GM12878 (cell line): Measurements from ENCODE around the gene NEK10. TPM values are rescaled to one million over a fixed set of nuclear protein-coding genes. Genes with fewer than 3 reads are reported as not detected.

ENCODE experiments used
- ATAC-seq: fragments of 200-7000 bp; cut with Tn5 transposase; 3 replicates; pipeline ENCODE4 v1.9.1; 2020; ENCODE audit warnings: mild to moderate bottlenecking, moderate library complexity
- BruUV-seq: library from RNA; stranded (reverse); fragments of 400-500 nt; replicated peaks from 2 replicates; lab custom pipeline; 2021; lab: Mats Ljungman, UMichigan
- CTCF ChIA-PET: fragments of 300-600 bp; sonication (Branson Sonifier 250); formaldehyde crosslinking; extraction: SDS; loops from one replicate; lab custom pipeline; 2021; ENCODE audit warnings: inconsistent platforms; lab: Yijun Ruan, JAX
- POLR2A ChIA-PET: fragments of 350-600 bp; formaldehyde crosslinking; extraction: SDS; loops from one replicate; lab custom pipeline; 2021; ENCODE audit warnings: inconsistent platforms; lab: Charles Lee
- RAD21 ChIA-PET: fragments of 300-600 bp; sonication (Branson Sonifier 250); formaldehyde crosslinking; loops from one replicate; lab custom pipeline; 2023; ENCODE audit warnings: antibody characterized with exemption; ENCODE audit not compliant: unreplicated experiment; lab: Charles Lee
- SMC1A ChIA-PET: fragments of 300-600 bp; sonication (Branson Sonifier 250); formaldehyde crosslinking; loops from one replicate; lab custom pipeline; 2023; ENCODE audit not compliant: unreplicated experiment, uncharacterized antibody; lab: Charles Lee
- DNase-seq: peaks from one replicate; pipeline ENCODE4 v3.0.0-alpha.2; 2011; ENCODE audit warnings: low read depth, low spot score
- FAIRE-seq: peaks from 3 replicates; lab custom pipeline; 2011; peaks lifted over from hg19 to GRCh38; lab: Jason Lieb, UNC
- H2AFZ ChIP-seq: 2 replicates; pipeline ENCODE4 v1.6.0; 2011; ENCODE audit warnings: low read depth, low read length, control low read depth; ENCODE audit not compliant: control insufficient read depth
- H3K27ac ChIP-seq: 2 replicates; pipeline ENCODE4 v1.5.1; 2011; ENCODE audit warnings: control low read depth; ENCODE audit not compliant: control insufficient read depth, insufficient read depth
- H3K27me3 ChIP-seq, 2 experiments: replicated peaks in 1 of 2; 2 replicates each; pipeline versions ENCODE4 v1.6.0 to v1.6.1; 2011; ENCODE audit warnings: low read length in 1 of 2; ENCODE audit not compliant: control insufficient read depth in 2 of 2, insufficient read depth in 2 of 2
- H3K36me3 ChIP-seq, 2 experiments: 2 replicates each; pipeline ENCODE4 v1.5.1; 2011; ENCODE audit warnings: low read length in 1 of 2; ENCODE audit not compliant: control insufficient read depth in 2 of 2, insufficient read depth in 2 of 2
- H3K4me1 ChIP-seq: 2 replicates; pipeline ENCODE4 v1.6.1; 2011; ENCODE audit warnings: mild to moderate bottlenecking, low read length, moderate library complexity, mixed read lengths; ENCODE audit not compliant: control insufficient read depth, insufficient read depth
- H3K4me2 ChIP-seq: 2 replicates; pipeline ENCODE4 v1.6.0; 2011; ENCODE audit warnings: control low read depth; ENCODE audit not compliant: control insufficient read depth, insufficient read depth
- H3K4me3 ChIP-seq: fragments of 200-600 bp; sonication (generic); 2 replicates; pipeline ENCODE4 v1.5.1; 2016
- H3K79me2 ChIP-seq: 2 replicates; pipeline ENCODE4 v1.6.0; 2011; ENCODE audit warnings: low read length; ENCODE audit not compliant: control insufficient read depth, insufficient read depth
- H3K9ac ChIP-seq: 2 replicates; pipeline ENCODE4 v1.8.0; 2011; ENCODE audit warnings: low read length, control low read depth, mixed read lengths; ENCODE audit not compliant: control insufficient read depth, insufficient read depth
- H3K9me3 ChIP-seq: replicated peaks from 3 replicates; pipeline ENCODE4 v1.5.1; 2011; ENCODE audit warnings: mild to moderate bottlenecking, low read length; ENCODE audit not compliant: control insufficient read depth, insufficient read depth
- H4K20me1 ChIP-seq: 2 replicates; pipeline ENCODE4 v1.6.0; 2011; ENCODE audit not compliant: control insufficient read depth, insufficient read depth
- BHLHE40 ChIP-seq, 2 experiments: fragments of 450-650 bp in 1 of 2; IDR thresholded peaks; 2 replicates each; pipeline ENCODE4 v1.6.1; 2011 to 2017; ENCODE audit warnings: low read depth in 2 of 2, borderline replicate concordance in 1 of 2, improper control_type of control experiment in 1 of 2, low read length in 1 of 2, mild to moderate bottlenecking in 1 of 2
- CHD4 ChIP-seq: fragments of 200-600 bp; sonication (generic); IDR thresholded peaks from 2 replicates; pipeline ENCODE4 v1.6.1; 2016; ENCODE audit warnings: mild to moderate bottlenecking
- HCFC1 ChIP-seq: fragments of 150-350 bp; IDR thresholded peaks from 2 replicates; pipeline ENCODE4 v1.6.1; 2014; ENCODE audit warnings: low read length
- POLR2AphosphoS2 ChIP-seq: IDR thresholded peaks from 2 replicates; pipeline ENCODE4 v1.6.1; 2011; ENCODE audit warnings: low read depth, mild to moderate bottlenecking, low read length, improper control_type of control experiment, moderate library complexity
- TBL1XR1 ChIP-seq: IDR thresholded peaks from 2 replicates; pipeline ENCODE4 v1.6.1; 2012; ENCODE audit warnings: low read depth, low read length, improper control_type of control experiment
- WGBS: methylation state at CpG from one replicate; pipeline ENCODE4 v1.1.6; 2016; ENCODE audit warnings: low lambda C conversion rate; ENCODE audit not compliant: insufficient replicate concordance, insufficient coverage; ENCODE audit errors: missing lambda C conversion rate; 5-methylcytosine and 5-hydroxymethylcytosine counted together
- in situ Hi-C: fragments of 300-500 bp; cut with MboI; formaldehyde crosslinking; loops from 9 replicates; pipeline ENCODE4 v1.14.3; 2018; ENCODE audit warnings: mixed read lengths
- intact Hi-C: fragments of 100-400 bp; cut with micrococcal nuclease; formaldehyde crosslinking; loops from one replicate; pipeline ENCODE4 v1.14.2; 2022; ENCODE audit not compliant: unreplicated experiment
- polyA plus RNA-seq, 11 experiments: library from polyadenylated mRNA; depleted of rRNA in 4 of 11; unstranded in 6 of 11; stranded (reverse) in 5 of 11; fragments of >200 nt; fragmentation: Nextera tagmentation in 4 of 11; fragmentation: Illumina TruSeq in 1 of 11; extraction: Ambion mirVana in 4 of 11; extraction: Trizol in 1 of 11; gene quantifications; 1 replicate in 1 of 11; 2 replicates in 10 of 11; pipeline versions ENCODE4 v1.2.1 to v1.2.3, GENCODE V29; 2011 to 2016; ENCODE audit warnings: inconsistent platforms in 2 of 11, missing spikeins in 2 of 11, low read depth in 1 of 11
- total RNA-seq, 4 experiments: library from RNA; depleted of rRNA in 3 of 4; stranded (reverse); fragments of >200 nt in 3 of 4; fragmentation: Illumina TruSeq in 1 of 4; extraction: Trizol in 1 of 4; gene quantifications; 2 replicates each; pipeline versions ENCODE4 v1.2.1 to v1.2.3, GENCODE V29; 2013 to 2021
- TF ChIP-seq, protein P1 (sequence below): IDR thresholded peaks from 2 replicates; pipeline ENCODE4 v1.6.1; 2011; ENCODE audit warnings: borderline replicate concordance, low read depth, mild to moderate bottlenecking, moderate library complexity, mixed read lengths, low read length; ENCODE audit not compliant: insufficient read depth; ENCODE audit errors: extremely low read length

NEK10 gene
- total and polyA plus RNA-seq, 10 of the 15 experiments (the other 5 are each of a cell fraction or from before 2014, with no cell fraction given) = 0.06 to 0.40 (median 0.16) TPM; not detected in 2

DNA sequence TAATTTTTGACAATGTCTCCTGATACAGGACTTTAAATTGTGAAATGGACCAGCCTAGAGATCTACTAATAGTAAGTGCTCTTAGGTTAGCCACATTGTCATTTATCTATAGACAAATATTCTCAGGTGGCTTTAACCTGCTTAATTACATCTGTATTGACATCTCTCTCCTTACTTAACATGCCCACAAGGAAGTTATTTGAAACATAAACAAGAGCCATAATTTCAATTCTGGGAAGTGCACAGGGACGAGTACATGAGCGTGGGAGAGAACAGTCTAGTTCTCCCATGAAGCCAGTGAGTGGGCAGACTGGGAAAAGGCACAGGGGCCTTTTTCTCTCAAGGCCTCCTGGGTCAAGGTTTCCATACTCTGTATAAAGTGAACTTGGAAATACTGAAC, 54.2 kb downstream of the NEK10 start:
- Histone ChIP-seq H3K27ac (no peak overlapping the region), H3K79me2 (no peaks in the 10 kb centered on the region), H3K36me3 (no peaks in the 10 kb centered on the region), H3K4me1 (no peaks in the 10 kb centered on the region), H3K9me3 (no peaks in the 10 kb centered on the region), H3K4me2 (no peak overlapping the region), H3K27me3 (no peaks in the 10 kb centered on the region), H3K9ac (no peak overlapping the region), H3K4me3 (no peak overlapping the region), H2AFZ (no peak overlapping the region), H4K20me1 (no peaks in the 10 kb centered on the region)
- DNase-seq = no peak
- 20% methylated on average over 2 of the region's 2 CpGs for WGBS
- ChIA-PET CTCF (interaction anchor here (0.7 to 1.4 kb wide), 3 partner anchors 11 to 158 kb away, joined by 3 to 4 read pairs (median 3); no protein-coding TSS in a partner anchor), POLR2A (no interaction called here), SMC1A (no interaction called here), RAD21 (interaction anchor here (1.5 kb wide), 1 partner anchor 1013 kb away, joined by 3 read pairs; no protein-coding TSS in a partner anchor)
- no TSS peak for BruUV-seq
- ATAC-seq = no peak
- TF ChIP-seq TBL1XR1 (no peak), HCFC1 (no peak), CHD4 (no peak), BHLHE40 (IDR thresholded peaks at IDR 0.05; ENCODE audit: borderline replicate concordance in 1 of 2, low read depth in 2 of 2, low read length in 1 of 2) (no peak), POLR2AphosphoS2 (no peak)
- TF ChIP-seq, protein P1, sequence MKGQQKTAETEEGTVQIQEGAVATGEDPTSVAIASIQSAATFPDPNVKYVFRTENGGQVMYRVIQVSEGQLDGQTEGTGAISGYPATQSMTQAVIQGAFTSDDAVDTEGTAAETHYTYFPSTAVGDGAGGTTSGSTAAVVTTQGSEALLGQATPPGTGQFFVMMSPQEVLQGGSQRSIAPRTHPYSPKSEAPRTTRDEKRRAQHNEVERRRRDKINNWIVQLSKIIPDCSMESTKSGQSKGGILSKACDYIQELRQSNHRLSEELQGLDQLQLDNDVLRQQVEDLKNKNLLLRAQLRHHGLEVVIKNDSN = no peak
- in situ Hi-C loops = loop anchor here (5.0 to 10.0 kb wide), 2 partner anchors 152 to 1020 kb away; no protein-coding TSS in a partner anchor
- intact Hi-C loops = no loop called here
- no peak for FAIRE-seq
